Suprapubic skin (tissue), 3 donors: ENCODE measurements around the gene MCRIP2.

Experiments
- CTCF ChIP-seq, 2 donors: fragments of 200-600 bp in 1 of 2; fragments of 450-650 bp in 1 of 2; sonication (generic) in 1 of 2; IDR thresholded peaks; one replicate each; pipeline ENCODE4 v1.5.1; 2016 to 2019; ENCODE audit warnings: antibody characterized with exemption in 2 of 2, mild to moderate bottlenecking in 1 of 2, moderate library complexity in 1 of 2
- POLR2A ChIP-seq, 2 donors: fragments of 450-650 bp; IDR thresholded peaks; one replicate each; pipeline ENCODE4 v1.6.1; 2017; ENCODE audit warnings: antibody characterized with exemption in 2 of 2, mild to moderate bottlenecking in 2 of 2, moderate library complexity in 2 of 2

- TF ChIP-seq POLR2A (IDR thresholded peaks at IDR 0.05) (no peak), CTCF (IDR thresholded peaks at IDR 0.05) (no peak)
These were observed 37.5 kb downstream of the MCRIP2 start for GRCh38 chr16:678858-679813.
